A673 (cell line): ENCODE results near the gene ANKMY1. TPM values are rescaled to one million over a fixed set of nuclear protein-coding genes. Genes with fewer than 3 reads are reported as not detected.

Source experiments
- BruUV-seq: library from RNA; stranded (reverse); fragments of 400-500 nt; replicated peaks from 2 replicates; lab custom pipeline; 2021; lab: Mats Ljungman, UMichigan
- CTCF ChIA-PET: fragments of 300-600 bp; sonication (Branson Sonifier 250); formaldehyde crosslinking; loops from one replicate; lab custom pipeline; 2022; ENCODE audit warnings: antibody characterized with exemption; lab: Charles Lee
- POLR2A ChIA-PET: fragments of 300-600 bp; sonication (Branson Sonifier 250); formaldehyde crosslinking; loops from one replicate; lab custom pipeline; 2022; ENCODE audit warnings: antibody characterized with exemption; ENCODE audit not compliant: low non-redundant PET; lab: Charles Lee
- DNase-seq: peaks from one replicate; pipeline ENCODE4 v3.0.0-alpha.2; 2015; ENCODE audit warnings: low spot score
- H3K27ac ChIP-seq: fragments of 200-600 bp; sonication (generic); 2 replicates; pipeline ENCODE4 v1.5.1; 2016; ENCODE audit warnings: mixed run types, low read depth, mild to moderate bottlenecking, mixed read lengths, antibody characterized with exemption, low read length; ENCODE audit not compliant: poor library complexity, severe bottlenecking
- H3K27me3 ChIP-seq: fragments of 200-600 bp; sonication (generic); replicated peaks from 2 replicates; pipeline ENCODE4 v1.6.1; 2017; ENCODE audit warnings: mixed run types, low read depth, mild to moderate bottlenecking, mixed read lengths, antibody characterized with exemption, low read length; ENCODE audit not compliant: insufficient read depth, poor library complexity
- H3K36me3 ChIP-seq: fragments of 200-600 bp; sonication (generic); 2 replicates; pipeline ENCODE4 v1.6.1; 2016; ENCODE audit warnings: mixed run types, mild to moderate bottlenecking, mixed read lengths, antibody characterized with exemption, low read length; ENCODE audit not compliant: insufficient read depth, poor library complexity, severe bottlenecking
- H3K4me1 ChIP-seq: fragments of 200-600 bp; sonication (generic); 2 replicates; pipeline ENCODE4 v1.6.1; 2017; ENCODE audit warnings: mixed run types, mild to moderate bottlenecking, mixed read lengths, antibody characterized with exemption, low read length; ENCODE audit not compliant: insufficient read depth, poor library complexity, severe bottlenecking
- H3K4me3 ChIP-seq: fragments of 200-600 bp; sonication (generic); 2 replicates; pipeline ENCODE4 v1.5.1; 2016; ENCODE audit warnings: low read depth, mixed run types, mild to moderate bottlenecking, mixed read lengths, low read length; ENCODE audit not compliant: poor library complexity, severe bottlenecking
- H3K9me3 ChIP-seq: fragments of 200-600 bp; sonication (generic); 2 replicates; pipeline ENCODE4 v1.6.1; 2016; ENCODE audit warnings: mixed run types, low read depth, mild to moderate bottlenecking, mixed read lengths, antibody characterized with exemption, low read length; ENCODE audit not compliant: poor library complexity, severe bottlenecking
- EZH2 ChIP-seq: fragments of 200-600 bp; sonication (generic); IDR thresholded peaks from 2 replicates; pipeline ENCODE4 v1.6.1; 2017; ENCODE audit warnings: borderline replicate concordance, low read depth, mild to moderate bottlenecking, mixed read lengths, antibody characterized with exemption, low read length; ENCODE audit not compliant: poor library complexity, severe bottlenecking
- intact Hi-C: fragments of 100-400 bp; cut with micrococcal nuclease; formaldehyde crosslinking; loops from one replicate; pipeline ENCODE4 v1.10.0; 2022; ENCODE audit not compliant: unreplicated experiment
- total RNA-seq: library from RNA; stranded (reverse); gene quantifications from 2 replicates; pipeline ENCODE4 v1.2.3, GENCODE V29; 2021
- TF ChIP-seq, protein P1 (sequence below): fragments of 300-800, 200-600 bp; sonication (generic); conservative IDR thresholded peaks from 2 replicates; pipeline ENCODE4 v1.5.1; 2017; ENCODE audit warnings: low read depth, mild to moderate bottlenecking, antibody characterized with exemption, low read length, moderate library complexity, mixed read lengths

The ANKMY1 gene
- total RNA-seq, 1 experiment from 2014 or later: 21.8 TPM

DNA sequence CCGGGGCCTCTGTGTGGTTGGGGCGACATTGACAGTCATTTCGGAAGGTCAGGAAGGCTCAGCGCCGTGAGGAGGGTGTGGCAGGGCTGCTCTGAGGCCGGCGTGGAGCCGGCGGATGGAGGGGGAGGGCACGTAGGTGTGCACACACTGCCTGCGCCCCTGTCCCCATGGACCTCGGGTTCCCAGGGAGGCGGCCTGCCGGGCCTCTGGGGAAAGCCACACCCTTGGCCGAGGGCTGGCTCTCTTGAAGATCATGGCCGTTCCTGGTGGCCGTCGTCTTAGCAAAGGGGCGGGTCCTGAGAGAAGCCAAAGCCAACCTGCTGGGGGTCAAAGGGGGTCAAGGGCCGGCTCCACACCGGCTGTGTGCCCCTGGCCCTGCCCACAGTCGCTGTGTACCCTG lies 110.5 kb downstream of the ANKMY1 start:
- H3K36me3 ChIP-seq: no peaks in the 10 kb centered on the region
- ChIA-PET POLR2A (no interaction called here), CTCF (no interaction called here)
- intact Hi-C loops: no loop called here
- TF ChIP-seq, protein P1, sequence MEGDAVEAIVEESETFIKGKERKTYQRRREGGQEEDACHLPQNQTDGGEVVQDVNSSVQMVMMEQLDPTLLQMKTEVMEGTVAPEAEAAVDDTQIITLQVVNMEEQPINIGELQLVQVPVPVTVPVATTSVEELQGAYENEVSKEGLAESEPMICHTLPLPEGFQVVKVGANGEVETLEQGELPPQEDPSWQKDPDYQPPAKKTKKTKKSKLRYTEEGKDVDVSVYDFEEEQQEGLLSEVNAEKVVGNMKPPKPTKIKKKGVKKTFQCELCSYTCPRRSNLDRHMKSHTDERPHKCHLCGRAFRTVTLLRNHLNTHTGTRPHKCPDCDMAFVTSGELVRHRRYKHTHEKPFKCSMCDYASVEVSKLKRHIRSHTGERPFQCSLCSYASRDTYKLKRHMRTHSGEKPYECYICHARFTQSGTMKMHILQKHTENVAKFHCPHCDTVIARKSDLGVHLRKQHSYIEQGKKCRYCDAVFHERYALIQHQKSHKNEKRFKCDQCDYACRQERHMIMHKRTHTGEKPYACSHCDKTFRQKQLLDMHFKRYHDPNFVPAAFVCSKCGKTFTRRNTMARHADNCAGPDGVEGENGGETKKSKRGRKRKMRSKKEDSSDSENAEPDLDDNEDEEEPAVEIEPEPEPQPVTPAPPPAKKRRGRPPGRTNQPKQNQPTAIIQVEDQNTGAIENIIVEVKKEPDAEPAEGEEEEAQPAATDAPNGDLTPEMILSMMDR: no peak
- no peak overlapping the region for H3K4me3 ChIP-seq
- H3K4me1 ChIP-seq: no peaks in the 10 kb centered on the region
- H3K9me3 ChIP-seq: no peaks in the 10 kb centered on the region
- no peaks in the 10 kb centered on the region for H3K27me3 ChIP-seq
- no TSS peak for BruUV-seq
- H3K27ac ChIP-seq: no peak overlapping the region
- no peak for DNase-seq

DNA sequence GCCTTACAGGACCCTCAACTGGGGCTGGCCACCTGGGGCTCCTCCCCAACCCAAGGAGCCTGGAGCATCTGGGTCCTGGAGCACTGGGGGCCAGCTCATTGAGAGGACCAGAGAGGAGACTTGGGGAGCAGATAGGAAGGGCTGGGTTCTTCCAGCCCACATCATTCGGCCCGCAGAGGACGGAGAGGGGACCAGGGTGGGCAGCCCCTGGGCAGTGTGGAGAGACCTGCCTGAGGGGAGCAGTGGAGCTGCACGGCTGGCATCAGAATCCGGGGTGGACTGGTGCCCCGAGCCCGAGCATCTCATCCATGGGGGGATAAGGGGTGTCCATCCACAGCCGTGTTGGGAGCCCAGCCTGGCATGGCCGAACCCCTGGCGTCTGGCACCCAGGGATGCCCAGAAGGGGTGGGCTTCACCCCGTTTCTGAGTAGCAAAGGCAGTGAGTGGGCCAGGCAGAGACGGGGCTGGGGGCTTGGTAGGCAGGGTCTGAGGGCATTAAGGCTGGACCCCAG lies 111.1 kb downstream of the ANKMY1 start:
- Histone ChIP-seq H3K27me3 (no peaks in the 10 kb centered on the region), H3K4me1 (no peaks in the 10 kb centered on the region), H3K9me3 (no peaks in the 10 kb centered on the region), H3K4me3 (no peak overlapping the region), H3K27ac (no peak overlapping the region), H3K36me3 (no peaks in the 10 kb centered on the region)
- no peak for TF ChIP-seq EZH2
- TF ChIP-seq, protein P1: no peak
- intact Hi-C loops: no loop called here
- no TSS peak for BruUV-seq
- DNase-seq: no peak
- ChIA-PET CTCF (no interaction called here), POLR2A (no interaction called here)

DNA sequence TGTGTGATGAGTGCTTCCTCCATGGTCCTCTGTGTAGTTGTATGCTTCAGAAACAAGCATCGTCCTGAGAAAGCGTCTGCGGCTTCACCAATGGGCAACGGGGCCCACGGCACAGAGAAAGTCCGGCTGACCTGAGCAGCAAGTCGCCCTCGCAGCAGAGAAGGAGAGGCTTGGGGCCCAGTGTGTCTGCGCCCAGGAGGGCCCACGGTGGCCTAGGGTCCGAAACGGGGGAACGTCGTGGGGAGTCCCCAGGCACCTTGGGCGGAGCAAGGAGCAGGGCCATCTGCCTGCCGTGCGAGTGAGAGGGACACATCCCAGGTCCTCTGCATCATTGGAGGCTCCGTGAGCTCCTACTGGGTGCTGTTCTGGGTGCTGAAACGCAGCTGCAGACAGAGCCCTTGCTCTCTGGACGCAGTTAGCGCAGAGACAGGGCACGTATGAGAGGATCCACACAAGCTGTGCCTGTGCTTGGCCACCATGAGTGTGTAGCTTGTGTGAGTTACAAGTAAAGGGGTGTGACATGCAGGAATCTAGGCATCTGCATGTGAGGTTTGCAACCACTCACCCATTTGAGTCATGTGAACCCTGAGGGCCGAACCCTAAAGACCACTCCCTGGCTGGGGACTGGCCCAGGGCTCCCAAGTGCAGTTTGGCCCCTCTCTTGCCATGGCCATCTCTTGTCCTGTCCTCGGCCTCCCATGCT lies 111.7 kb downstream of the ANKMY1 start:
- Histone ChIP-seq H3K27ac (no peak overlapping the region), H3K4me1 (no peaks in the 10 kb centered on the region), H3K27me3 (no peaks in the 10 kb centered on the region), H3K4me3 (no peak overlapping the region), H3K36me3 (no peaks in the 10 kb centered on the region), H3K9me3 (no peaks in the 10 kb centered on the region)
- no TSS peak for BruUV-seq
- POLR2A ChIA-PET: no interaction called here
- TF ChIP-seq, protein P1: no peak
- TF ChIP-seq EZH2: no peak
- DNase-seq: no peak
- intact Hi-C loops: no loop called here
- CTCF ChIA-PET: no interaction called here
